Astrocyte of the spinal cord (primary cell): ENCODE results near the gene ELP6.

ENCODE experiments used
- DNase-seq: peaks from one replicate; pipeline ENCODE4 v3.0.0; 2011; ENCODE audit warnings: low read depth, low spot score
- H3K4me3 ChIP-seq: 2 replicates; pipeline ENCODE4 v1.5.1; 2011; ENCODE audit warnings: low read depth, mild to moderate bottlenecking, low read length, moderate library complexity
- in situ Hi-C: cut with HindIII; loops from 2 replicates; pipeline ENCODE4 v1.10.0; 2017; ENCODE audit warnings: low sequenced_read_pairs
- TF ChIP-seq, protein P1 (sequence below): IDR thresholded peaks from 2 replicates; pipeline ENCODE4 v1.5.1; 2012; ENCODE audit warnings: low read depth, mild to moderate bottlenecking, low read length, inconsistent platforms

ELP6 gene

DNA sequence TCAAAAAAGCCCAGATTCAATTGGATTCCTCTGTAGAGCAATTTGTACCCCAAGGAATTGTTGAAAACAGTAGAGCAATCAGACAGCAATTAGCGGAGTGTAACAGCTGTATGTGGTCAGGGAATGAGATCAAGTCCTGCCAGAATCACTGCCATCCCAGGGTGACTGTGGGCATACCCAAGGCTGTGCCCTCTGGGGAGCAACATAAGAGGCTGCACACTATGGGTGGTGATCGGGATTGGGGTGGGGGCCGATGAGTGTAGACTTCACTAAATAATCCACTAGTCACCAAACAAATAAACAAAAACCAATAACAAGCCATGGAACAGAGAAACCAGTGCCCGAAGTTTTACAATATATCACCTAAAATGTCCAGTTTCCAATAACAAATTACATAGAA is 12.1 kb upstream of the ELP6 start:
- no peak overlapping the region for H3K4me3 ChIP-seq
- DNase-seq = no peak
- TF ChIP-seq, protein P1, sequence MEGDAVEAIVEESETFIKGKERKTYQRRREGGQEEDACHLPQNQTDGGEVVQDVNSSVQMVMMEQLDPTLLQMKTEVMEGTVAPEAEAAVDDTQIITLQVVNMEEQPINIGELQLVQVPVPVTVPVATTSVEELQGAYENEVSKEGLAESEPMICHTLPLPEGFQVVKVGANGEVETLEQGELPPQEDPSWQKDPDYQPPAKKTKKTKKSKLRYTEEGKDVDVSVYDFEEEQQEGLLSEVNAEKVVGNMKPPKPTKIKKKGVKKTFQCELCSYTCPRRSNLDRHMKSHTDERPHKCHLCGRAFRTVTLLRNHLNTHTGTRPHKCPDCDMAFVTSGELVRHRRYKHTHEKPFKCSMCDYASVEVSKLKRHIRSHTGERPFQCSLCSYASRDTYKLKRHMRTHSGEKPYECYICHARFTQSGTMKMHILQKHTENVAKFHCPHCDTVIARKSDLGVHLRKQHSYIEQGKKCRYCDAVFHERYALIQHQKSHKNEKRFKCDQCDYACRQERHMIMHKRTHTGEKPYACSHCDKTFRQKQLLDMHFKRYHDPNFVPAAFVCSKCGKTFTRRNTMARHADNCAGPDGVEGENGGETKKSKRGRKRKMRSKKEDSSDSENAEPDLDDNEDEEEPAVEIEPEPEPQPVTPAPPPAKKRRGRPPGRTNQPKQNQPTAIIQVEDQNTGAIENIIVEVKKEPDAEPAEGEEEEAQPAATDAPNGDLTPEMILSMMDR = no peak
- in situ Hi-C loops = no loop called here

DNA sequence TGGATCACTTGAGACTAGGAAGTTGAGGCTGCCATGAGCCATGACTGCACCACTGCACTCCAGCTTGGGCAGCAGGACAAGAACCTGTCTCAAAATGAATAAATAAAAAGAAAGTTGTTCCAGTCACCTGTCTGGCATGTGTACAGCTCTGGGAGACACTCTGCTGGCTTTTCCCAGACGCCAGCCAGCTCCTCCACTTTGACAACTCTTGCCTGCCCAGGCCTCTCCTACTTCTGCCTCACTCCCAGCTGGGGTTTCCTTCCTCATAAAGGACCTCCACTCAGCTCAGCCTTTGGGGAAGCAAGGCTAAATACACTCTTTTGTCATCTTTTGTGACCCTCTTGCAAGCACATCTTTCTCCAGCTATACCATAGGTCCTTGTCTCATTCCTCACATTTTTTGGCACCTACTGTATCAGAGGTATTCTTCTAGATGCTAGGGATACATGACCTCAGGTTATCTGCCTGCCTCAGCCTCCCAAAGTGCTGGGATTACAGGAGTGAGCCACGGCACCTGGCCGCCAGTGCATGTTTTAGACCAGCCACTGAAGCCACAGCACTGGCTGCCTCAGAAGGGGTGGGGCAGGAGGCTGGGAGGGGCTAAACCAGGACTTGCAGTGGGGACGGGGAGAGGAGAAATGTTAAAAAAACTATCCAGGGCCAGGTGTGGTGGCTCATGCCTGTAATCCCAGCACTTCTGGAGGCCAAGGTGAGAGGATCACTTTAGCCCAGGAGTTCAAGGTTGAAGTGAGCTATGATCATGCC is 10.0 kb upstream of the ELP6 start:
- H3K4me3 ChIP-seq = no peak overlapping the region
- no peak for DNase-seq
- TF ChIP-seq, protein P1 = no peak
- in situ Hi-C loops = no loop called here

DNA sequence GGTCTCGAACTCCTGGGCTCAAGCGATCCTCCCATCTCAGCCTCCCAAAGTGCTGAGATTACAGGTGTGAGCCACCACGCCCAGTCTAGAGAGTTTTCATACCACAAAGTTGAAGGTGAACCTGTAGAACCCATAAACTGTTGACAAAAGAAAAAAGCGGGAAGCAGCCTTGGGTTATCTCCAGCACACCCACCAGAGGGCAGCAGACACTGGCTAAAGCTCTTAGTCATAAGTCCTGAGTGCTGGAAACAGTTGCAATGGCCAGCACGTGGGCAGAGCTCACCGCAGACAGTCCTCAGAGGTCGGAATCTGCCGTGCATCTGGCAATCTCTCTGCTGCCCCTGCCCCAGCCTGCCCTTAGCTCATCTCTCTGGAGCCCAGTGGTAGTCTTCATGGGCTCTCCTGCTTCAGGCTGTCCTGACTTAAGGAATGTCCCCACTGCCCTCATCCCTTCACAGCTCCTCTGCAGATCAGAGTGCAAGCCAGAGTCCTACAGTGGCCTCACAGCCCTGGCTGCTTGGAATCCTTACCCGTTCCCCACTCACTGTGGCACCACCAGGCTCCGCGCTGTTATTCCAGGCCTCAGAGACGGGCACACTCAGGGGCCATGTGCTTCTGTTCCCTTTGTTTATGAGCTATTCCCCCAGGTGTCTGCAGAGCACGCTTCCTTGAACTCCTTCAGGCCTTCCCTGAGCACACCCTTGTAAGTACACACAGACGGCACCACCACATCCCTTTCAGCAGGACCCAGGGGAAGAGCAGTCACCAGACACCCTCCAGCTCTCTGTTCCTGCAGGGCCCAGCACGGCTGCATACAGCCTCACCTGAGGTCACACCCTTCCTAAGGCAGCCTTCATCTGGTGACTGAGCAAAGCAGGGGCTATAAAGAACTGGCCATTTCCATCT is 8.8 kb upstream of the ELP6 start:
- in situ Hi-C loops = no loop called here
- DNase-seq = peak; percentile 87
- TF ChIP-seq, protein P1 = peak; percentile 86
- H3K4me3 ChIP-seq = no peak overlapping the region

DNA sequence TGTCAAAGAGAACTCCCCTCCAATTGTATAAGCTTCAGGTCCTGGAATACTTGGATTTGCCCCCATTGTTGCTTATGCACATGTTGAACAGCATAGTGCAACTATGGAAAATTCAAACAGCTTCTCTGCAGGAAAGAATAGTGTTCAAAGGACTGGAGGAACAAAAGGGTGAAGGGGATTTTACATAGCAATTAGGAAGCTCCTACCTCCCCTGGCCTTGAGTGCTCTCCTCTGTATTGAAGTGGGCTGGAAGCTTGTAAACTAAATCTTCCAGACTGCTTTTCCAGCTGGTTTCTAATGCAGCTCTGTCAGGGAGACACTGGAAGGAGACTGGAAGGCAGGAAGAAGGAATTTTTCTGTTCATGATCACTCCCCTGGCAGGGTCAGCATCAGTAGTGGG is 7.2 kb upstream of the ELP6 start:
- no peak overlapping the region for H3K4me3 ChIP-seq
- in situ Hi-C loops = no loop called here
- no peak for DNase-seq
- TF ChIP-seq, protein P1 = no peak

DNA sequence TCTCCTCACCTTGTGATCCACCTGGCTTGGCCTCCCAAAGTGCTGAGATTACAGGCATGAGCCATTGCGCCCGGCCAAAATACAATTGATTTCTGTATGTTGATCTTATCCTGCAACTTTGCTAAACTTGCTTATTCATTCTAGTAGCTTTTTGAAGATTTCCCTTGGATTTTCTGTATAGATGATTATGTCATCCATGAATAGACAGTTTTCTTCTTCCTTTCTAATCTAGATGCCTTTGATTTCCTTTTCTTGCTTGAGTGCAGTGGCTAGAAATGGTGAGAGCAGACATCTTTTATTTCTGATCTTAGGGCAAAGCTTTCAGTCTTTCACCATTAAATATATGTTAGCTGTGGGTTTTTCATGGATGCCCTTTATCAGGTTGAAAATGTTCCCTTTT is 4.4 kb upstream of the ELP6 start:
- no peak overlapping the region for H3K4me3 ChIP-seq
- TF ChIP-seq, protein P1 = no peak
- in situ Hi-C loops = no loop called here
- DNase-seq = no peak

DNA sequence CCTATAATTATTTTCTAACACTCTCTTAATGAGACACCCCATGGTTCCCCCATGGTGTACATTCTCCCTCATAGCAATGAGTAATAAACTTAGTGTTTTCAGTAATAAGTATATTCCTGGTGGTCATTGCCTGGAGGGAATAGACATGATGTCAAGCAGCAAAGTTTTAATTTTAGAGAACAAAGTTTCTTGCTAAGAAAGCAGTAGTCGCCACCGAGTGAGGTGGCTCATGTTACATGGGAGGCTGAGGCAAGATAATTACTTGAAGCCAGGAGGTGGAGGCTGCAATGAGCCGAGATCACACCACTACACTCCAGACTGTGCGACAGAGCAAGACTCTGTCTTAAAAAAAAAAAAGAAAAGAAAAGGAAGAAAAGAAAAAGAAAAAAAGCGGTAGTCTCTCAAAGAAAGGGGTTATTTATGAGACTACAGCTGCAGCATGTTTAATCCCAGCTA is 2.4 kb upstream of the ELP6 start:
- no peak for DNase-seq
- no peak overlapping the region for H3K4me3 ChIP-seq
- in situ Hi-C loops = no loop called here
- TF ChIP-seq, protein P1 = no peak
